Stomach (tissue), 4 donors: ENCODE results near the gene TIGD1.
A peak's percentile ranks its signal among the peaks of the same experiment; 100 is the strongest.

ENCODE experiments used
- CTCF ChIP-seq, 7 experiments: fragments of 450-650 bp in 4 of 7; fragments of 200-600 bp in 3 of 7; sonication (generic) in 3 of 7; IDR thresholded peaks; one replicate each; pipeline ENCODE4 v1.5.1; 2016 to 2019; ENCODE audit warnings: antibody characterized with exemption in 7 of 7, control low read depth in 2 of 7, mild to moderate bottlenecking in 1 of 7
- EP300 ChIP-seq: sonication (generic); formaldehyde crosslinking; IDR thresholded peaks from one replicate; pipeline ENCODE4 v1.6.1; 2017; ENCODE audit warnings: antibody characterized with exemption
- POLR2A ChIP-seq, 4 donors: fragments of 450-650 bp; IDR thresholded peaks; one replicate each; pipeline ENCODE4 v1.6.1; 2016; ENCODE audit warnings: antibody characterized with exemption in 4 of 4, control low read depth in 2 of 4, mild to moderate bottlenecking in 1 of 4, moderate library complexity in 1 of 4
- POLR2AphosphoS5 ChIP-seq, 3 donors: sonication (generic); formaldehyde crosslinking; IDR thresholded peaks; one replicate each; pipeline ENCODE4 v1.6.1; 2016; ENCODE audit warnings: antibody characterized with exemption in 3 of 3

GRCh38 chr2:232537079-232537478, 13.3 kb downstream of the TIGD1 start:
- peak in 3 of 7 experiments; percentile 23 to 50 (median 37) for TF ChIP-seq CTCF (IDR thresholded peaks at IDR 0.05)
- TF ChIP-seq EP300: no peak
- TF ChIP-seq POLR2AphosphoS5 (IDR thresholded peaks at IDR 0.05): no peak
- no peak for TF ChIP-seq POLR2A (IDR thresholded peaks at IDR 0.05)
